Measurements from ENCODE around the gene PSD2.

PSD2 gene

DNA sequence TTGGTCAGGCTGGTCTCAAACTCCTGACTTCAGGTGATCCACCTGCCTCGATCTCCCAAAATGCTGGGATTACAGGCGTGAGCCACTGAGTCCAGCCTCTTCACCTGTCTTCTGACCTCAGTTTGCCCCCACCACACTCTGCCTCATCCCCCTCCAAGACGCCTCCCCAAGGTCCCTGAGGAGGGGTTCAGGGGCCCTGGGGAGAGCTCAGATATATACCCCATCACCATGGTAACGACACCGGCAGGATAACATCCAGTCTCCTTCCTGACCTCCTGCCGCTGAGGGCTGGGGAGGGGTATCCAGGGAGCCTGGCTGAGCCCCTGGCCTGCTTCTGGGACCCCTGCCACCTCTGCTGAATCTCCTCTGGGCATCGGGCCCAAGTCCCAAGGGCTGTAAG is 19.7 kb upstream of the PSD2 start:
- Histone ChIP-seq H3K4me2 (ENCODE audit: low read depth, low read length, poor library complexity, severe bottlenecking) (no peak overlapping the region), H3K27ac (ENCODE audit: low read depth, low read length) (no peak overlapping the region), H3F3A (ENCODE audit: insufficient read depth) (no peaks in the 10 kb centered on the region), H3K9me2 (replicated peaks; ENCODE audit: insufficient read depth, low read length) (no peaks in the 10 kb centered on the region), H3K79me2 (ENCODE audit: insufficient read depth, low read length) (no peaks in the 10 kb centered on the region), H3K36me3 (ENCODE audit: low read length) (no peaks in the 10 kb centered on the region), H3K4me3 (ENCODE audit: insufficient read depth, low read length, poor library complexity, severe bottlenecking) (no peak overlapping the region), H3K9ac (ENCODE audit: low read length) (no peak overlapping the region), H3K27me3 (ENCODE audit: low read length) (no peaks in the 10 kb centered on the region), H4K20me1 (ENCODE audit: low read depth, low read length) (no peaks in the 10 kb centered on the region), H3K9me3 (ENCODE audit: insufficient read depth, low read length) (no peaks in the 10 kb centered on the region), H2AFZ (ENCODE audit: low read depth, low read length, severe bottlenecking) (no peak overlapping the region)
- TF ChIP-seq CTCF (IDR thresholded peaks at IDR 0.05; ENCODE audit: insufficient read depth, low read length, poor library complexity, severe bottlenecking), result no peak
- TF ChIP-seq EZH2phosphoT487 (conservative IDR thresholded peaks at IDR 0.05; ENCODE audit: low read length), result no peak

GRCh38 chr5:139776861-139777260 is 18.7 kb upstream of the PSD2 start:
- H3K27ac ChIP-seq (ENCODE audit: low read depth, low read length), result no peak overlapping the region
- no peak overlapping the region for H3K4me2 ChIP-seq (ENCODE audit: low read depth, low read length, poor library complexity, severe bottlenecking)
- no peaks in the 10 kb centered on the region for H3K9me3 ChIP-seq (ENCODE audit: insufficient read depth, low read length)
- no peak overlapping the region for H3K9ac ChIP-seq (ENCODE audit: low read length)
- no peaks in the 10 kb centered on the region for H3F3A ChIP-seq (ENCODE audit: insufficient read depth)
- no peaks in the 10 kb centered on the region for H3K36me3 ChIP-seq (ENCODE audit: low read length)
- no peaks in the 10 kb centered on the region for H3K9me2 ChIP-seq (replicated peaks; ENCODE audit: insufficient read depth, low read length)
- H3K79me2 ChIP-seq (ENCODE audit: insufficient read depth, low read length), result no peaks in the 10 kb centered on the region
- no peak overlapping the region for H2AFZ ChIP-seq (ENCODE audit: low read depth, low read length, severe bottlenecking)
- H3K4me3 ChIP-seq (ENCODE audit: insufficient read depth, low read length, poor library complexity, severe bottlenecking), result no peak overlapping the region
- no peaks in the 10 kb centered on the region for H3K27me3 ChIP-seq (ENCODE audit: low read length)
- TF ChIP-seq EZH2phosphoT487 (conservative IDR thresholded peaks at IDR 0.05; ENCODE audit: low read length) (no peak), CTCF (IDR thresholded peaks at IDR 0.05; ENCODE audit: insufficient read depth, low read length, poor library complexity, severe bottlenecking) (no peak)
- H4K20me1 ChIP-seq (ENCODE audit: low read depth, low read length), result no peaks in the 10 kb centered on the region

DNA sequence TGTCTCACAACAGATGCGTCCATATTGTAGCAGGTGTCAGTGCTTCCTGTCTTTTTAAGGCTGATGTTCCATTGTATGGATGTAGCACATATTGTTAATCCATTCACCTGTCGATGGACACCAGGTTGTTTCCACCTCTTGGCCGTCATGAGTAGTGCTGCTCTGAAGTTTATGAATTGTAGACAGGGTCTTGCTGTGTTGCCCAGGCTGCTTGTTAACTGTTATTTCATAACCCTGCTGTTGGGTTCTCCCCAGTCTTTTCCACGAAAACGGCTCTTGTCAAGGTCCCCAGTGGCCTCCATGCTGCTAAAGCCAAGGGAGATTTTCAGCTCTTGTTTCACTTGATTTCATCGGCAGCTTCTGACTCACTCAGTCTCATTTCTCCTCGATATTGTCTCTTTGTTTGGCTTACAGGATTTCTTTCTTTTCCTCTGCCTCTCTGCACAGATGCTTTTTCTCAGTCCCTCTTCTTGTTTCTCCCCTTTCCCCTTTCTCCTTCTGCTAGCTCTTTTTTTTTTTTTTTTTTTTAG is 12.1 kb upstream of the PSD2 start:
- Histone ChIP-seq H4K20me1 (ENCODE audit: low read depth, low read length) (no peaks in the 10 kb centered on the region), H3K27me3 (ENCODE audit: low read length) (no peaks in the 10 kb centered on the region), H3K79me2 (ENCODE audit: insufficient read depth, low read length) (no peaks in the 10 kb centered on the region), H2AFZ (ENCODE audit: low read depth, low read length, severe bottlenecking) (no peak overlapping the region), H3K9me3 (ENCODE audit: insufficient read depth, low read length) (no peaks in the 10 kb centered on the region), H3K27ac (ENCODE audit: low read depth, low read length) (no peak overlapping the region), H3K4me2 (ENCODE audit: low read depth, low read length, poor library complexity, severe bottlenecking) (no peak overlapping the region), H3K4me3 (ENCODE audit: insufficient read depth, low read length, poor library complexity, severe bottlenecking) (no peak overlapping the region), H3F3A (ENCODE audit: insufficient read depth) (no peaks in the 10 kb centered on the region), H3K9ac (ENCODE audit: low read length) (no peak overlapping the region), H3K36me3 (ENCODE audit: low read length) (no peaks in the 10 kb centered on the region), H3K9me2 (replicated peaks; ENCODE audit: insufficient read depth, low read length) (no peaks in the 10 kb centered on the region)
- no peak for TF ChIP-seq EZH2phosphoT487 (conservative IDR thresholded peaks at IDR 0.05; ENCODE audit: low read length)
- TF ChIP-seq CTCF (IDR thresholded peaks at IDR 0.05; ENCODE audit: insufficient read depth, low read length, poor library complexity, severe bottlenecking), result no peak
